ENCODE data around the gene CDCA4.

- TF ChIP-seq CTCF (IDR thresholded peaks at IDR 0.05) (no peak), POLR2A (IDR thresholded peaks at IDR 0.05) (no peak), POLR2AphosphoS5 (IDR thresholded peaks at IDR 0.05) (peak; percentile 90)
Measured at GRCh38 chr14:104973385-104974145, 47.3 kb downstream of the CDCA4 start.
